ENCODE measurements around the gene BCL2L15.
A peak's percentile ranks its signal among the peaks of the same experiment; 100 is the strongest.

- TF ChIP-seq, protein P1, sequence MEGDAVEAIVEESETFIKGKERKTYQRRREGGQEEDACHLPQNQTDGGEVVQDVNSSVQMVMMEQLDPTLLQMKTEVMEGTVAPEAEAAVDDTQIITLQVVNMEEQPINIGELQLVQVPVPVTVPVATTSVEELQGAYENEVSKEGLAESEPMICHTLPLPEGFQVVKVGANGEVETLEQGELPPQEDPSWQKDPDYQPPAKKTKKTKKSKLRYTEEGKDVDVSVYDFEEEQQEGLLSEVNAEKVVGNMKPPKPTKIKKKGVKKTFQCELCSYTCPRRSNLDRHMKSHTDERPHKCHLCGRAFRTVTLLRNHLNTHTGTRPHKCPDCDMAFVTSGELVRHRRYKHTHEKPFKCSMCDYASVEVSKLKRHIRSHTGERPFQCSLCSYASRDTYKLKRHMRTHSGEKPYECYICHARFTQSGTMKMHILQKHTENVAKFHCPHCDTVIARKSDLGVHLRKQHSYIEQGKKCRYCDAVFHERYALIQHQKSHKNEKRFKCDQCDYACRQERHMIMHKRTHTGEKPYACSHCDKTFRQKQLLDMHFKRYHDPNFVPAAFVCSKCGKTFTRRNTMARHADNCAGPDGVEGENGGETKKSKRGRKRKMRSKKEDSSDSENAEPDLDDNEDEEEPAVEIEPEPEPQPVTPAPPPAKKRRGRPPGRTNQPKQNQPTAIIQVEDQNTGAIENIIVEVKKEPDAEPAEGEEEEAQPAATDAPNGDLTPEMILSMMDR (IDR thresholded peaks at IDR 0.05): no peak
- peak; percentile 37 to 67 for TF ChIP-seq POLR2A (IDR thresholded peaks at IDR 0.05)
These were observed 15.7 kb downstream of the BCL2L15 start, which contains the start of gene PTPN22 for GRCh38 chr1:113871597-113872113.

All from Peyer's patch (tissue), 4 donors.